ENCODE results near the gene NEDD8.

The NEDD8 gene

GRCh38 chr14:24232121-24232644 is at the start of gene NEDD8:
NEDD8 (minus strand) TSS chr14:24232367; CDS start chr14:24232267, 100 bp downstream.
- in situ Hi-C loops (cut with HindIII; ENCODE audit: low sequenced_read_pairs): no loop called here
- no peak for TF ChIP-seq CTCF (IDR thresholded peaks at IDR 0.05; ENCODE audit: low read depth, low read length)
- peak; percentile 97 for DNase-seq (ENCODE audit: low read depth, low spot score)
- peak within 1 kb of the TSS; percentile 81 for H3K4me3 ChIP-seq (ENCODE audit: low read depth, low read length)

- in situ Hi-C loops (cut with HindIII; ENCODE audit: low sequenced_read_pairs): no loop called here
- no peak for TF ChIP-seq CTCF (IDR thresholded peaks at IDR 0.05; ENCODE audit: low read depth, low read length)
- H3K4me3 ChIP-seq (ENCODE audit: low read depth, low read length): no peak overlapping the region
- DNase-seq (ENCODE audit: low read depth, low spot score): no peak
Measured at GRCh38 chr14:24281636-24282035, 49.5 kb upstream of the NEDD8 start.

GRCh38 chr14:24280797-24281460 is 48.8 kb upstream of the NEDD8 start:
- no peak for DNase-seq (ENCODE audit: low read depth, low spot score)
- TF ChIP-seq CTCF (IDR thresholded peaks at IDR 0.05; ENCODE audit: low read depth, low read length): no peak
- H3K4me3 ChIP-seq (ENCODE audit: low read depth, low read length): no peak overlapping the region
- in situ Hi-C loops (cut with HindIII; ENCODE audit: low sequenced_read_pairs): no loop called here

GRCh38 chr14:24279301-24280186 is 47.4 kb upstream of the NEDD8 start:
- no peak for DNase-seq (ENCODE audit: low read depth, low spot score)
- in situ Hi-C loops (cut with HindIII; ENCODE audit: low sequenced_read_pairs): no loop called here
- H3K4me3 ChIP-seq (ENCODE audit: low read depth, low read length): no peak overlapping the region
- TF ChIP-seq CTCF (IDR thresholded peaks at IDR 0.05; ENCODE audit: low read depth, low read length): no peak

GRCh38 chr14:24278424-24278823 is 46.3 kb upstream of the NEDD8 start:
- no peak for TF ChIP-seq CTCF (IDR thresholded peaks at IDR 0.05; ENCODE audit: low read depth, low read length)
- in situ Hi-C loops (cut with HindIII; ENCODE audit: low sequenced_read_pairs): no loop called here

GRCh38 chr14:24277606-24278321 is 45.6 kb upstream of the NEDD8 start:
- no peak overlapping the region for H3K4me3 ChIP-seq (ENCODE audit: low read depth, low read length)
- in situ Hi-C loops (cut with HindIII; ENCODE audit: low sequenced_read_pairs): no loop called here
- no peak for TF ChIP-seq CTCF (IDR thresholded peaks at IDR 0.05; ENCODE audit: low read depth, low read length)
- DNase-seq (ENCODE audit: low read depth, low spot score): no peak

More at GRCh38 chr14:24278424-24278823, 46.3 kb upstream of the NEDD8 start:
- DNase-seq (ENCODE audit: low read depth, low spot score): no peak
- H3K4me3 ChIP-seq (ENCODE audit: low read depth, low read length): no peak overlapping the region

Measured in astrocyte of the spinal cord (primary cell).